ENCODE results near the gene CELF4.

Gene CELF4

DNA sequence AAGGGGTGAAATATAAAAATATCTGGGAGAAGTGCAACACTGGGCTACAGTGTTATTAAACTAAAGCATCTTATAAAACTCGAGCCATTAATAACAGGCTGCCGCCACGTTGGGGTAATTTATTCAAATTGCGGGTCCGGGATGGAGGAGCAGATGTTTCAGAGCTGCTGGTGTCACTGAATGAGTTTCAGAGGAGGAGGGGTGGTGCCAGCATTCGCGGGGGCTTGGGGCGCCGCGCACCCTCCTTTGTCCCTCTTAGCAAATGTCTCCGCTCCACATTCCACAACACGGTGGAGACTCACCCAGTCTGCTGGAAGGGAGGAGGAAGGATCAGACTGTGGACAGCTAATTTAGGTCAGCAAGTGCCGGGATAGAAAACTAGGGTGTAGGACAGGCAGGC is 260.5 kb downstream of the CELF4 start:
- TF ChIP-seq, protein P1, sequence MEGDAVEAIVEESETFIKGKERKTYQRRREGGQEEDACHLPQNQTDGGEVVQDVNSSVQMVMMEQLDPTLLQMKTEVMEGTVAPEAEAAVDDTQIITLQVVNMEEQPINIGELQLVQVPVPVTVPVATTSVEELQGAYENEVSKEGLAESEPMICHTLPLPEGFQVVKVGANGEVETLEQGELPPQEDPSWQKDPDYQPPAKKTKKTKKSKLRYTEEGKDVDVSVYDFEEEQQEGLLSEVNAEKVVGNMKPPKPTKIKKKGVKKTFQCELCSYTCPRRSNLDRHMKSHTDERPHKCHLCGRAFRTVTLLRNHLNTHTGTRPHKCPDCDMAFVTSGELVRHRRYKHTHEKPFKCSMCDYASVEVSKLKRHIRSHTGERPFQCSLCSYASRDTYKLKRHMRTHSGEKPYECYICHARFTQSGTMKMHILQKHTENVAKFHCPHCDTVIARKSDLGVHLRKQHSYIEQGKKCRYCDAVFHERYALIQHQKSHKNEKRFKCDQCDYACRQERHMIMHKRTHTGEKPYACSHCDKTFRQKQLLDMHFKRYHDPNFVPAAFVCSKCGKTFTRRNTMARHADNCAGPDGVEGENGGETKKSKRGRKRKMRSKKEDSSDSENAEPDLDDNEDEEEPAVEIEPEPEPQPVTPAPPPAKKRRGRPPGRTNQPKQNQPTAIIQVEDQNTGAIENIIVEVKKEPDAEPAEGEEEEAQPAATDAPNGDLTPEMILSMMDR (conservative IDR thresholded peaks at IDR 0.05; ENCODE audit: low read length): no peak
- DNase-seq (ENCODE audit: low read depth): no peak
- H3K4me3 ChIP-seq (ENCODE audit: low read length): no peak overlapping the region

DNA sequence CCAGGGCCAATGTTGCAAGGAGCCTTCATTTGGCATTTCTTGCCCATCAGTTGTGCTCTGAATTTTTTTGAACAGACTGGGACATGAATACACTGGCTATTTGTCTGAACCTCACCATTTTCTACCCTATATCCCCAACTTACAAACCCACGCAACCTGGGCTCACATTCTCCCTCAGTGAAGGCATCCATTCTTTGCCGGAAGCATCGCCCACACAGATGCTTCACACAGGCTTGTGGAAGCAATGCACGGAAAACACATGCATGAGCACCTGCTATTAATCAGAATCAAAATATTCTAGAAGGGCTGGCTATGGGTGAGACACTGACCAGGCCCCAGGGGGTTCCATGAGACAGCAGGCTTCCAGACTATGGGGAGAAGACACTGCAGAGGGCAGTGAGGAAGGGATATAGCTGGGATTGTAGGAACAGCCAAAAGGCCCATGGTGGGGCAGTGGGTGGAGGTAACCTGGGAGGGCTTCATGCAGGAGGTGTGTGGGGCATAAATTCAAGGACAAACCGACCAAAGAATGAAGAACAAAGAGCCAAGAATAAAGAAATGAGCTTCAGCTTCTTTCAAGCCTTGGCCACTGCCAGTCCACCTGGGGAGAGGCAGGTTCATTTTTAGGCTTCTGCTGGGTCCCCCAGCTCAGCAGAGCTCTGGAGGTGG is 261.5 kb downstream of the CELF4 start:
- no peak overlapping the region for H3K4me3 ChIP-seq (ENCODE audit: low read length)
- peak; percentile 10 for DNase-seq (ENCODE audit: low read depth)
- TF ChIP-seq, protein P1 (conservative IDR thresholded peaks at IDR 0.05; ENCODE audit: low read length): no peak

DNA sequence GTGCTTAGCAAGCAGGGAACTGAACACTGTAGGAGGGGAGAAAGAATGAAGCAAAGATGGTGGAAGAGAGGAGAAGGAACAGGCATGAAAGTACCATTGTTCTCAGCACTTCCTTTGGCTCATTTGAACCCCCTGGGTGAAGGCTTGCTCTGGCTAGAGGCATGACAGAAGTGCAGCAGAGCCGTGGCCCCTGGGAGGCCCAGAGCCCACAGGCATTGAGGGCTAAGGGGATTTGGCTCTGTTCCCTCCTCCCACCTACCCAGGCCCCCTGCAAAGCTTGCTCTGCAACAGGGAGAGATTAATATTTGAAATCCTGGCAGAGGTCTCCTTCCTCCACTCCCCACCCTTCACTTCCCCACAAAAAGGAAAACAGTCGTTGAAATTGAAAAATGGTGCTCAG is 262.6 kb downstream of the CELF4 start:
- DNase-seq (ENCODE audit: low read depth): no peak
- TF ChIP-seq, protein P1 (conservative IDR thresholded peaks at IDR 0.05; ENCODE audit: low read length): no peak

DNA sequence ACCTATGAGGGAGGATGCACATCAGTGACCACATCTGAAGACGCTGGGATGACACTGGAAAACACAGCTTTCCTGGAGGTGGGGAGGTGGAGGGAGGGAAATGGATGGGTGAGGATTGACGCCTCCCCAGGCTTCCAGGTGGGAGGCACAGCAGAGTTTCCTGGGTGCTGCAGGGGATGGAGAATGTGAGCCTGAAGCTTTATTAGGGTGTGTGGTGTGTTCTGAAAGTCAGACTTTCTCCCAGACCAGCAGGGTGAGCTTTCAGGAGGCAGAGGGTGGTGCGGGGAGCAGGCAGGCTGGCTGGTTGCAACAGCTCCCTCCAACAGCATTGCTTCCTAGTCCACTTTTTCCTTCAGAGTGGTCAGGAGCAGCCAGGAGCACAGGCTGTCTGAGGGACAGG is 263.1 kb downstream of the CELF4 start:
- no peak overlapping the region for H3K4me3 ChIP-seq (ENCODE audit: low read length)
- no peak for DNase-seq (ENCODE audit: low read depth)
- TF ChIP-seq, protein P1 (conservative IDR thresholded peaks at IDR 0.05; ENCODE audit: low read length): no peak

More for the DNA sequence above, 262.6 kb downstream of the CELF4 start:
- H3K4me3 ChIP-seq (ENCODE audit: low read length): no peak overlapping the region

DNA sequence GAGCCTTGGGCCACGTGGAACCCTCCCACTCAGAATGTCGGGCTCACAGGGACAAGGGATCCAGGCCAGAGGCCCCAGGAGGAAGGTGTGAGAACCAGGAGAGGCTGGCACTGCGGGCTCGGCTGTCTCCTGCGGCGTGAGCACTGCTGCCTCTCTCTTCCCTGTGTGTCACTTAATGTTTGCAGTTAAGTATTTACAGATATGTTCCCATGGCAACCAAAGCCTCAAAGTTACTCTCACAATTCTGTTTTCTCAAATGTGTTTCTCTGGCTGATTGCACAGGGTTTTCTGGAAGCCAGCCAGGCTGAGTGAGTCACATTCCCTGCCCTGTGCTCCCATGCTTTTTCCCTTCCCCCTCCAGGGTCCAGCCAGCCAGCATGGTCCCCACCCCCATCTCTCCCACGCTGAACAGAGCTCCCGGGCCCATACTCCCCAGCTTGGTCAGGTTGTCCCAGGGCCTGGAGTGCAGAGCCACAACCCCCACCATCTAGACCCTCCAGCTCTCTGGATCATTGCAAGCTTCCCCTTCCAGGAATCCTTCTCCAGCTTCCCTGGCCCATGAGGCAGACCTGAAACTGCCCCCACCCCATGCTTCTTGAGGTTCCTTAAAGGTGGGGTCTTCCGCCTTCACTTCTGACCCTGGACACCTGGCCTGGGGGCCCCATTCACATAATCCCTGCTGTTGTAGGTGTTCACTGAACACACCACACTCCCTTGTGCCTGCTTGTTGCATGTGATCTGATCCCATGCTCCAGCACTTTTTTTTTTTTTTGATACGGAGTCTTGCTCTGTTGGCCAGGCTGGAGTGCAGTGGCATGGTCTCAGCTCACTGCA is 265.9 kb downstream of the CELF4 start:
- DNase-seq (ENCODE audit: low read depth): peak; percentile 96

DNA sequence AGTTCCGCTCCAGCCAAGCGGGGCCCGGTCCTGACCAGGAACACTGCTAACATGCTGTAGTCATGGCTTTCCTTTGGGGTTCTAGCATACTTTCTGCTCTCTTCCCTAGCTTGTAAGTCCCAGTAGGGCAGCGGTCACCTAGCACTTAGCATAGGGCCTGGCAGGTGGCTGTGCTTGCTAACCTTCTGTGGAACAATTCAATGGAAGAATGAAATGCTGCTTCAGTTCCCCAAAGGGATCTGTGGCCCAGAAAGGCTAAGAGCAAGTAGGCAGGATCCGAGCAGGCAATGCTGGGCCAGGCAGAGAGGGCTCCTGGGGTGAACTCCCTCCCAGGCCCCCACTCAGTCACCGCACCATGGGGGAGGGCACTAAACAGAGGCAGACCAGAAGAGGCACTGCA is 266.8 kb downstream of the CELF4 start:
- no peak overlapping the region for H3K4me3 ChIP-seq (ENCODE audit: low read length)
- no peak for DNase-seq (ENCODE audit: low read depth)
- TF ChIP-seq, protein P1 (conservative IDR thresholded peaks at IDR 0.05; ENCODE audit: low read length): no peak

More for the DNA sequence above, 265.9 kb downstream of the CELF4 start:
- no peak overlapping the region for H3K4me3 ChIP-seq (ENCODE audit: low read length)
- TF ChIP-seq, protein P1 (conservative IDR thresholded peaks at IDR 0.05; ENCODE audit: low read length): 0 out of 2 replicates have a peak, but pooled peaks have one; percentile 9

Data from AG10803 (cell line).